Omental fat pad (tissue), 4 donors: ENCODE data around the gene CNTLN. TPM values are rescaled to one million over a fixed set of nuclear protein-coding genes. Genes with fewer than 3 reads are reported as not detected.
"Not testable (repeated sequence)": the region's sequence is repeated elsewhere in the genome, so short reads cannot be mapped to it uniquely, and the experiment has no call there.

Experiments used
- ATAC-seq: fragments of 150-250 bp; one replicate; pipeline ENCODE4 v1.9.1; 2016; ENCODE audit warnings: mild to moderate bottlenecking, moderate library complexity; ENCODE audit not compliant: low FRiP score
- DNase-seq: peaks from one replicate; pipeline ENCODE4 v3.0.0-alpha.2; 2019; ENCODE audit warnings: low spot score
- total RNA-seq, 4 donors: library from RNA; depleted of rRNA; stranded (reverse); fragments of >200 nt; gene quantifications; one replicate each; pipeline ENCODE4 v1.1.0, GENCODE V29; 2016
- TF ChIP-seq, protein P1 (sequence below), 3 donors: fragments of 450-650 bp; IDR thresholded peaks; one replicate each; pipeline ENCODE4 v1.5.1; 2016 to 2017; ENCODE audit warnings: antibody characterized with exemption in 3 of 3, mild to moderate bottlenecking in 3 of 3, moderate library complexity in 2 of 3

CNTLN gene
- total RNA-seq, 4 donors from 2014 or later: 7.7 to 21.1 (median 13.0) TPM

GRCh38 chr9:17328331-17328730, 193.5 kb downstream of the CNTLN start:
- DNase-seq: no peak
- TF ChIP-seq, protein P1, sequence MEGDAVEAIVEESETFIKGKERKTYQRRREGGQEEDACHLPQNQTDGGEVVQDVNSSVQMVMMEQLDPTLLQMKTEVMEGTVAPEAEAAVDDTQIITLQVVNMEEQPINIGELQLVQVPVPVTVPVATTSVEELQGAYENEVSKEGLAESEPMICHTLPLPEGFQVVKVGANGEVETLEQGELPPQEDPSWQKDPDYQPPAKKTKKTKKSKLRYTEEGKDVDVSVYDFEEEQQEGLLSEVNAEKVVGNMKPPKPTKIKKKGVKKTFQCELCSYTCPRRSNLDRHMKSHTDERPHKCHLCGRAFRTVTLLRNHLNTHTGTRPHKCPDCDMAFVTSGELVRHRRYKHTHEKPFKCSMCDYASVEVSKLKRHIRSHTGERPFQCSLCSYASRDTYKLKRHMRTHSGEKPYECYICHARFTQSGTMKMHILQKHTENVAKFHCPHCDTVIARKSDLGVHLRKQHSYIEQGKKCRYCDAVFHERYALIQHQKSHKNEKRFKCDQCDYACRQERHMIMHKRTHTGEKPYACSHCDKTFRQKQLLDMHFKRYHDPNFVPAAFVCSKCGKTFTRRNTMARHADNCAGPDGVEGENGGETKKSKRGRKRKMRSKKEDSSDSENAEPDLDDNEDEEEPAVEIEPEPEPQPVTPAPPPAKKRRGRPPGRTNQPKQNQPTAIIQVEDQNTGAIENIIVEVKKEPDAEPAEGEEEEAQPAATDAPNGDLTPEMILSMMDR (IDR thresholded peaks at IDR 0.05): no peak
- ATAC-seq: no peak

DNA sequence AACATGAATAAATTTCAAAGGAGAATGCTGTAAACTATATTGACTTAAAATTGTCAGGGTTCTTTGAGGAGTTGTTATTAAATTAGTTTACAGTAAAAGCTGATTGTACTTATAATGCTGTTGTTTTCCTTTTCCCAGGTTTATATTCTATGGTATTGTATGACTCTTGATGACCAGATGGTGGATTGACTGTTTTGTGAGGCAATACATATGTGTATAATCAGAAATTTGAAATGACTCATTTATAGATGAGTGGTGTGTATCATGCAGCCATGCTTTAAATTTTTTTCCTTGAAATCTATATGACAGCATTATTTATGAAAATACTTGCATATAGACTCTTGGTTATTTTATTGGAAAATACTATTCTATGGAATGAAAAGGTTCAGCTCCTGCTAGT, 195.3 kb downstream of the CNTLN start:
- ATAC-seq (no peak), DNase-seq (no peak)
- TF ChIP-seq, protein P1 (IDR thresholded peaks at IDR 0.05): no peak

GRCh38 chr9:17332115-17332514, 197.3 kb downstream of the CNTLN start:
- TF ChIP-seq, protein P1 (IDR thresholded peaks at IDR 0.05): no peak
- DNase-seq (no peak), ATAC-seq (no peak)

GRCh38 chr9:17339156-17339555, 204.3 kb downstream of the CNTLN start:
- DNase-seq: no peak
- ATAC-seq: no peak
- TF ChIP-seq, protein P1 (IDR thresholded peaks at IDR 0.05): no peak

- no peak for DNase-seq
- ATAC-seq: no peak
- TF ChIP-seq, protein P1 (IDR thresholded peaks at IDR 0.05): no peak
These were observed 207.9 kb downstream of the CNTLN start for GRCh38 chr9:17342696-17343095.

DNA sequence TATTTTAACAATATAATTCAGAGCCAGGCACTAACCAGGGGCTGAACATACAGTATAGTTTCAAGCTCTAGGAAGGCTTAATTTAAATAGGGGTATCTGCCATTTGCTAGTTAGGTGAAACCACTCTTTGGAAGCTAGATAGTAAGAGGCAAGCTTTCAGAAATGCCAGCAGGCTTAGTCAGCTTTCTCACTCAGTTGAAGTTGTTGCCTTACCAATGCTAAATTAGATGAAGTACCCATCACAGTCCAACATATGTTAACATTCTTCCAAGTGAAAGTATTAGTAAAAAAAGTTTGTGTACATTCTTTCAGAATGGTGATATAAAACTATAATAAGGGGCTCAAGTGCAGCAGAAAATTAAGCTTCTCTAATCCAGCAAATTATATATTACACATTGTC, 215.0 kb downstream of the CNTLN start:
- ATAC-seq (no peak), DNase-seq (no peak)
- TF ChIP-seq, protein P1 (IDR thresholded peaks at IDR 0.05): no peak

DNA sequence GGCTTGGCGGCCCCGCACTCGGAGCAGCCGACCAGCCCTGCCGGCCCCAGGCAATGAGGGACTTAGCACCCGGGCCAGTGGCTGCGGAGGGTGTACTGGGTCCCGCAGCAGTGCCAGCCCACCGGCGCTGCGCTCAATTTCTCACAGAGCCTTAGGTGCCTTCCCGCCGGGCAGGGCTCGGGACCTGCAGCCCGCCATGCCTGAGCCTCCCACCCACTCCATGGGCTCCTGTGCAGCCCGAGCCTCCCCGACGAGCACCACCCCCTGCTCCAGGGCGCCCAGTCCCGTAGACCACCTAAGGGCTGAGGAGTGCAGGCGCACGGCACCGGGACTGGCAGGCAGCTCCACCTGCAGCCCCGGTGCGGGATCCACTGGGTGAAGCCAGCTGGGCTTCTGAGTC, 219.2 kb downstream of the CNTLN start:
- not testable (repeated sequence) for DNase-seq, ATAC-seq

GRCh38 chr9:17361378-17361777, 226.5 kb downstream of the CNTLN start:
- no peak for ATAC-seq
- no peak for DNase-seq
- TF ChIP-seq, protein P1 (IDR thresholded peaks at IDR 0.05): no peak
